ENCODE measurements around the gene GRAMD2B.

- TF ChIP-seq PBX3 (CRISPR knock-in tag; IDR thresholded peaks at IDR 0.05) (no peak), ZNF157 (tag by site-specific recombination; IDR thresholded peaks at IDR 0.05) (no peak), ZNF121 (tag by site-specific recombination; IDR thresholded peaks at IDR 0.05) (no peak), ZNF549 (tag by site-specific recombination; IDR thresholded peaks at IDR 0.05) (no peak), HOXA7 (CRISPR knock-in tag; IDR thresholded peaks at IDR 0.05; ENCODE audit: borderline replicate concordance) (no peak), SP2 (tag by site-specific recombination; IDR thresholded peaks at IDR 0.05) (no peak), SP7 (tag by site-specific recombination; IDR thresholded peaks at IDR 0.05) (no peak), KLF1 (tag by site-specific recombination; IDR thresholded peaks at IDR 0.05) (no peak), ZBTB44 (tag by site-specific recombination; IDR thresholded peaks at IDR 0.05) (no peak)
- TF ChIP-seq, protein P1, sequence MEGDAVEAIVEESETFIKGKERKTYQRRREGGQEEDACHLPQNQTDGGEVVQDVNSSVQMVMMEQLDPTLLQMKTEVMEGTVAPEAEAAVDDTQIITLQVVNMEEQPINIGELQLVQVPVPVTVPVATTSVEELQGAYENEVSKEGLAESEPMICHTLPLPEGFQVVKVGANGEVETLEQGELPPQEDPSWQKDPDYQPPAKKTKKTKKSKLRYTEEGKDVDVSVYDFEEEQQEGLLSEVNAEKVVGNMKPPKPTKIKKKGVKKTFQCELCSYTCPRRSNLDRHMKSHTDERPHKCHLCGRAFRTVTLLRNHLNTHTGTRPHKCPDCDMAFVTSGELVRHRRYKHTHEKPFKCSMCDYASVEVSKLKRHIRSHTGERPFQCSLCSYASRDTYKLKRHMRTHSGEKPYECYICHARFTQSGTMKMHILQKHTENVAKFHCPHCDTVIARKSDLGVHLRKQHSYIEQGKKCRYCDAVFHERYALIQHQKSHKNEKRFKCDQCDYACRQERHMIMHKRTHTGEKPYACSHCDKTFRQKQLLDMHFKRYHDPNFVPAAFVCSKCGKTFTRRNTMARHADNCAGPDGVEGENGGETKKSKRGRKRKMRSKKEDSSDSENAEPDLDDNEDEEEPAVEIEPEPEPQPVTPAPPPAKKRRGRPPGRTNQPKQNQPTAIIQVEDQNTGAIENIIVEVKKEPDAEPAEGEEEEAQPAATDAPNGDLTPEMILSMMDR (tag by site-specific recombination; IDR thresholded peaks at IDR 0.05): no peak
- TF ChIP-seq, protein P2, sequence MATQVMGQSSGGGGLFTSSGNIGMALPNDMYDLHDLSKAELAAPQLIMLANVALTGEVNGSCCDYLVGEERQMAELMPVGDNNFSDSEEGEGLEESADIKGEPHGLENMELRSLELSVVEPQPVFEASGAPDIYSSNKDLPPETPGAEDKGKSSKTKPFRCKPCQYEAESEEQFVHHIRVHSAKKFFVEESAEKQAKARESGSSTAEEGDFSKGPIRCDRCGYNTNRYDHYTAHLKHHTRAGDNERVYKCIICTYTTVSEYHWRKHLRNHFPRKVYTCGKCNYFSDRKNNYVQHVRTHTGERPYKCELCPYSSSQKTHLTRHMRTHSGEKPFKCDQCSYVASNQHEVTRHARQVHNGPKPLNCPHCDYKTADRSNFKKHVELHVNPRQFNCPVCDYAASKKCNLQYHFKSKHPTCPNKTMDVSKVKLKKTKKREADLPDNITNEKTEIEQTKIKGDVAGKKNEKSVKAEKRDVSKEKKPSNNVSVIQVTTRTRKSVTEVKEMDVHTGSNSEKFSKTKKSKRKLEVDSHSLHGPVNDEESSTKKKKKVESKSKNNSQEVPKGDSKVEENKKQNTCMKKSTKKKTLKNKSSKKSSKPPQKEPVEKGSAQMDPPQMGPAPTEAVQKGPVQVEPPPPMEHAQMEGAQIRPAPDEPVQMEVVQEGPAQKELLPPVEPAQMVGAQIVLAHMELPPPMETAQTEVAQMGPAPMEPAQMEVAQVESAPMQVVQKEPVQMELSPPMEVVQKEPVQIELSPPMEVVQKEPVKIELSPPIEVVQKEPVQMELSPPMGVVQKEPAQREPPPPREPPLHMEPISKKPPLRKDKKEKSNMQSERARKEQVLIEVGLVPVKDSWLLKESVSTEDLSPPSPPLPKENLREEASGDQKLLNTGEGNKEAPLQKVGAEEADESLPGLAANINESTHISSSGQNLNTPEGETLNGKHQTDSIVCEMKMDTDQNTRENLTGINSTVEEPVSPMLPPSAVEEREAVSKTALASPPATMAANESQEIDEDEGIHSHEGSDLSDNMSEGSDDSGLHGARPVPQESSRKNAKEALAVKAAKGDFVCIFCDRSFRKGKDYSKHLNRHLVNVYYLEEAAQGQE (tag by site-specific recombination; IDR thresholded peaks at IDR 0.05): no peak
Observed at GRCh38 chr5:126413856-126414255, 9.4 kb upstream of the GRAMD2B start.

Measured in HEK293 (cell line).